ENCODE data around the gene FAM240B.

Gene FAM240B

GRCh38 chr9:38668791-38669466, 51.0 kb downstream of the FAM240B start:
- no peak for FAIRE-seq

- FAIRE-seq = no peak
Observed at GRCh38 chr9:38662763-38663593, 57.0 kb downstream of the FAM240B start.

GRCh38 chr9:38659538-38659937, 60.4 kb downstream of the FAM240B start:
- no peak for FAIRE-seq

- no peak for FAIRE-seq
Observed at GRCh38 chr9:38656896-38657295, 63.0 kb downstream of the FAM240B start.

DNA sequence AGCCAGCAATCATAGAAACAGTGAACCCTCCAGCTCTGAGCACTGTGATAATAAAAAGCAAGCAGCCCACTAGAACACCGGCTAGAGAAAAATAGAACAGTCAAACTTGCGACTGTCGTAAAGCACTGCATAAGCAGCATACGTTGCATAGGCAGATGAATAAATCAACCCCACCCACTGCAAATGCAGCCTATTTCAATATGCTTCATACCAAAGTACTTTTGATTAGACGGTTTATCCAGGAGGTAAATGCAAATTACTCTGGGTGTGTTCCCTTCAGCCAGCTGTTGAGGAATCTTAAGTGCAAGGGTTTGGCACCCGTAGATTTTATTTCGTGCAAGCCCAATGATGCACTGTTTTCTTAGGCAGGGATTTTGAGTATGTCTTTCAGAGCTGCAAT, 67.4 kb downstream of the FAM240B start:
- no peak for FAIRE-seq

DNA sequence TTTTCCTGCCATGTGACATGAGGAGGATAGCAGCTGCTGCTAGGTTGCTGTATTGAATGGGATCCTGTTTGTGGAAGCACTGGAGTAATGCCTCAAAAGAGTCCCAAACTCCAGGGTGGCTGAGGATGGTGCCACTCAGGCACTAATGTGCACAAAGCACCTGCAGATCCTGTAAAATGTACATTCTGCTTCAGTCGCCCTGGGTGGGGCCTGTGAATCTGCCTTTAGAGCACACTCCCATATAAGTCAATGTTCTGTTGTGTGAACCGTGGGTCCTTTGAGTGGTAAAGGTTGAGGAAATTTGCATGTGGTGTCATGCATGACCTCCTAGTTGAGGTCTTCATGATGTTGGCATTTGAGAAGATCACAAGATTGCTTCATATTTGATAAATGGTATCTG, 67.9 kb downstream of the FAM240B start:
- no peak for FAIRE-seq

- FAIRE-seq = no peak
Observed at GRCh38 chr9:38651400-38652042, 68.4 kb downstream of the FAM240B start.

DNA sequence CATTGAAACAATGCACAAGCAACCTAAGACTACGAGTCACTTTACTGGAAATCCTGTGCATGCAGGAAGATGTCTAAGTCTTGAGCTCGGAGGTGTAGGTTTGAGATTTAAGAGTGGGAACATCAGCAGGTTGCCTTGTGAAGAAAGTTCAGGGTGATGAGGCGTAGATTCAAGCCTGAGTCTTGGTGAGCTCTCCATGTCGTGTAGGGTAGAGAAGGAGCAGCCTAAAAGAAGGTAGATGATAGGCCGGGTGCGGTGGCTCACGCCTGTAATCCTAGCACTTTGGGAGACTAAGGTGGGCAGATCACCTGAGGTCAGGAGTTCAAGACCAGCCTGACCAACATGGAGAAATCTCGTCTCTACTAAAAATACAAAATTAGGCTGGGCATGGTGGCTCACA, 69.4 kb downstream of the FAM240B start:
- no peak for FAIRE-seq

DNA sequence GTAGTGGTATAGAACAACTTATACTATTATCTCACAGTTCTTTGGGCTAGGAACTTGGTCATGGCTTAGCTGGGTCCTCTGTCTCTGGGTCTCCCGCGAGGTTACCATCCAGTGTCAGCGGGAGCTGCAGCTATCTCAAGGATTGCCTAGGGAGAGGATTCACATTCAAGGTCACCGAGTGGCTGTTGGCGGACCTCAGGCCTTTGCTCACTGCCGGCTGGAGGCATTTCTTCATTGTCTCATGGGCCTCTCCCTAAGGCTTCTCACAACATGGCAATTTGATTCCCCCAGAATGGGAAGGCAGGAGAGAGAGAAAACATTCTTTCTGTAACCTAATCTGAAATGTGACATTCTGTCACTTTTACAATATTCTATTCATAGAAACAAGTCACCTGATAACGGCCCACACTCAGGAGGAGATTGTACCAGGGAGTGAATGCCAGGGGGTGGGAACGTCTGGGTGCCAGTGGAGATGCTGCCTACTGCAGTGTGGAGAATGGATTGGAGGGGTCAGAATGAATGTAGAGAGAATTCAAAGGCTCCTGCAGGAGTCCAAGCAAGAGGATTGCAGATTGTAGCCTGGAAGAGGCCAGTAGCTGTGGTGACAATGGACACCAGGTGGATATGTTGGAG, 70.1 kb downstream of the FAM240B start:
- FAIRE-seq = no peak

DNA sequence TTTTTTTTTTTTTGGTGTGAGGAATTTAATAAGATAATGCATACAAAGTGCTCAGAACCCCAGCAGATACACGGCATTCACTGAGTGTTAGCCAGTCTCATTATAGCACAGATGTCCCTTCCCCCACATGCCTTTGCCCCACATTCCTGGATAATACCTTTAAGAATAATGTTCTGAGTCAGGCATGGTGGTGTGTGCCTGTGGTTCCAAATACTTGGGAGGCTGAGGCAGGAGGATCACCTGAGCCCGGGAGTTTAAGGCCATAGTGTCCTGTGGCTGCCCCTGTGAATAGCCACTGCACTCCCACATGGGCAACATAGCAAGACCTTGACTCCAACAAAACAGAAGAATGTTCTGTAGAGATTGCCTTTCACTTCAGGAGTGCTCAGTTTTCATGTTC, 75.3 kb downstream of the FAM240B start:
- no peak for FAIRE-seq

Data from A204.1 (cell line).